Loucy (cell line): ENCODE data around the gene CCDC149.

ENCODE experiments used
- H2AFZ ChIP-seq: fragments of 200-600 bp; sonication (generic); 2 replicates; pipeline ENCODE4 v1.6.0; 2016; ENCODE audit warnings: antibody characterized with exemption, mild to moderate bottlenecking, low read length, moderate library complexity
- H3F3A ChIP-seq: fragments of 200-600 bp; 2 replicates; pipeline ENCODE4 v1.6.0; 2016; ENCODE audit warnings: antibody characterized with exemption, low read depth, mild to moderate bottlenecking
- H3K27me3 ChIP-seq: fragments of 200-600 bp; sonication (generic); 2 replicates; pipeline ENCODE4 v1.6.1; 2014; ENCODE audit warnings: low read length, mild to moderate bottlenecking; ENCODE audit not compliant: insufficient read depth, poor library complexity, severe bottlenecking
- H3K36me3 ChIP-seq: fragments of 200-600 bp; sonication (generic); 2 replicates; pipeline ENCODE4 v1.6.1; 2016; ENCODE audit warnings: low read length; ENCODE audit not compliant: insufficient read depth
- H3K4me1 ChIP-seq: fragments of 200-600 bp; sonication (generic); 2 replicates; pipeline ENCODE4 v1.5.1; 2014; ENCODE audit warnings: low read length, mild to moderate bottlenecking; ENCODE audit not compliant: insufficient read depth, poor library complexity, severe bottlenecking
- H3K4me2 ChIP-seq: fragments of 200-600 bp; sonication (generic); 2 replicates; pipeline ENCODE4 v1.6.0; 2014; ENCODE audit warnings: antibody characterized with exemption, low read length, low read depth, mild to moderate bottlenecking; ENCODE audit not compliant: poor library complexity, severe bottlenecking
- H3K4me3 ChIP-seq: fragments of 200-600 bp; sonication (generic); 2 replicates; pipeline ENCODE4 v1.5.1; 2014; ENCODE audit warnings: low read length, mild to moderate bottlenecking, mixed read lengths; ENCODE audit not compliant: poor library complexity, severe bottlenecking
- H3K79me2 ChIP-seq: fragments of 200-600 bp; sonication (generic); 2 replicates; pipeline ENCODE4 v1.6.1; 2014; ENCODE audit warnings: low read length; ENCODE audit not compliant: insufficient read depth
- H3K9ac ChIP-seq: fragments of 200-600 bp; sonication (generic); 2 replicates; pipeline ENCODE4 v1.6.0; 2014; ENCODE audit warnings: mild to moderate bottlenecking, low read depth, low read length, moderate library complexity; ENCODE audit not compliant: poor library complexity, severe bottlenecking
- H3K9me2 ChIP-seq: fragments of 200-600 bp; sonication (generic); replicated peaks from 2 replicates; pipeline ENCODE4 v1.6.1; 2016; ENCODE audit warnings: low read depth, low read length, mixed read lengths
- H3K9me3 ChIP-seq: fragments of 200-600 bp; sonication (generic); 2 replicates; pipeline ENCODE4 v1.6.1; 2014; ENCODE audit warnings: mild to moderate bottlenecking, antibody characterized with exemption, low read length, low read depth; ENCODE audit not compliant: insufficient read depth
- H4K20me1 ChIP-seq: fragments of 200-600 bp; sonication (generic); 2 replicates; pipeline ENCODE4 v1.6.0; 2014; ENCODE audit warnings: antibody characterized with exemption, low read length, mild to moderate bottlenecking; ENCODE audit not compliant: insufficient read depth, poor library complexity, severe bottlenecking
- EZH2phosphoT487 ChIP-seq: fragments of 200-600 bp; IDR thresholded peaks from 2 replicates; pipeline ENCODE4 v1.6.1; 2018; ENCODE audit warnings: antibody characterized with exemption, mild to moderate bottlenecking, moderate library complexity, borderline replicate concordance
- TF ChIP-seq, protein P1 (sequence below): fragments of 200-600 bp; sonication (generic); conservative IDR thresholded peaks from 2 replicates; pipeline ENCODE4 v1.5.1; 2014; ENCODE audit warnings: mild to moderate bottlenecking, antibody characterized with exemption, low read length

CCDC149 gene

DNA sequence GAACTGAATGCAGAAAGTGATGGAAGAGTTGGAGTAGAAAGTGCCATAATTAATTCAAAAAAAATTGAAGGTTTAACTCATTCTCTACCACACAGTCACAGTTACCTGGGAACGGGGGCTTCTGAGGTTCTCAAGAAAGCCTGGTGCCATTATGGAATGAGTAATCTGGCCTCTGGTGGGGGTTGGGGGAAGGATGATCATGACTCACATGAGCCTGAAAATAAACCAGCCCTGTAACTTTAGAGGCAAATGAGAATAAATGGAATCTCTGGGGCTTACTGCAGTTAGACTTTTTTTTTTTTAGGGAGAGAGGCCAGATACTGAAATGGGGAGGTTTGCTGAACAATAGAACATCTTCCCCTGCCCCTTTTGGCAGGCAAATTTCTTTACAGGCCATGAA lies 62.2 kb downstream of the CCDC149 start:
- H3K27me3 ChIP-seq = no peaks in the 10 kb centered on the region
- H3K9me3 ChIP-seq = no peaks in the 10 kb centered on the region; the same call in 1 of the 2 replicates
- no peaks in the 10 kb centered on the region for H4K20me1 ChIP-seq
- H3K36me3 ChIP-seq = no peaks in the 10 kb centered on the region
- no peak overlapping the region for H3K9ac ChIP-seq
- no peaks in the 10 kb centered on the region for H3K4me1 ChIP-seq
- TF ChIP-seq EZH2phosphoT487 = no peak
- TF ChIP-seq, protein P1, sequence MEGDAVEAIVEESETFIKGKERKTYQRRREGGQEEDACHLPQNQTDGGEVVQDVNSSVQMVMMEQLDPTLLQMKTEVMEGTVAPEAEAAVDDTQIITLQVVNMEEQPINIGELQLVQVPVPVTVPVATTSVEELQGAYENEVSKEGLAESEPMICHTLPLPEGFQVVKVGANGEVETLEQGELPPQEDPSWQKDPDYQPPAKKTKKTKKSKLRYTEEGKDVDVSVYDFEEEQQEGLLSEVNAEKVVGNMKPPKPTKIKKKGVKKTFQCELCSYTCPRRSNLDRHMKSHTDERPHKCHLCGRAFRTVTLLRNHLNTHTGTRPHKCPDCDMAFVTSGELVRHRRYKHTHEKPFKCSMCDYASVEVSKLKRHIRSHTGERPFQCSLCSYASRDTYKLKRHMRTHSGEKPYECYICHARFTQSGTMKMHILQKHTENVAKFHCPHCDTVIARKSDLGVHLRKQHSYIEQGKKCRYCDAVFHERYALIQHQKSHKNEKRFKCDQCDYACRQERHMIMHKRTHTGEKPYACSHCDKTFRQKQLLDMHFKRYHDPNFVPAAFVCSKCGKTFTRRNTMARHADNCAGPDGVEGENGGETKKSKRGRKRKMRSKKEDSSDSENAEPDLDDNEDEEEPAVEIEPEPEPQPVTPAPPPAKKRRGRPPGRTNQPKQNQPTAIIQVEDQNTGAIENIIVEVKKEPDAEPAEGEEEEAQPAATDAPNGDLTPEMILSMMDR = no peak
- H3K4me2 ChIP-seq = no peak overlapping the region
- no peaks in the 10 kb centered on the region for H3K9me2 ChIP-seq
- H3K79me2 ChIP-seq = no peaks in the 10 kb centered on the region
- H2AFZ ChIP-seq = no peak overlapping the region
- no peak overlapping the region for H3K4me3 ChIP-seq
- no peaks in the 10 kb centered on the region for H3F3A ChIP-seq

DNA sequence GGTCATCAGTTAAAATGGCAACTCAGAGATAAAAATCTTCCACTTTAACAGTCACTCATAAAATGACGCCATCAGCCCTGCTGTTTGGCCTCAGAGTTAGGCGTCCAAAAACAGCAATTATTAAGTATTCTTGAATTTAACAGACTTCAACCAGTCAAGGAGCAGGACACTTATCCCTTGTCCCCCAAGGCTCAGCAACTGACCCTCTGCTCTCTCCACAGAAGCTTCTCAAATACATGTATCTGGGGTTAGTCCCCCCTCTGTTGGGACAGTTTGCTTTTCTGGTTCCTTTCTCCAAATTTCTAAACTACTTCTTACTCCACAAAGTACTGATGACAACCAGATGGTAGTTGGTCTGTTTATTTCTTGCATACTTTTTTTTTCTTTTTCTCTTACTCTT lies 63.1 kb downstream of the CCDC149 start:
- no peaks in the 10 kb centered on the region for H3K4me1 ChIP-seq
- no peaks in the 10 kb centered on the region for H3F3A ChIP-seq
- no peak for TF ChIP-seq EZH2phosphoT487
- TF ChIP-seq, protein P1 = no peak
- no peaks in the 10 kb centered on the region for H3K27me3 ChIP-seq
- H3K79me2 ChIP-seq = no peaks in the 10 kb centered on the region
- H3K4me3 ChIP-seq = no peak overlapping the region
- no peak overlapping the region for H3K9ac ChIP-seq
- H3K36me3 ChIP-seq = no peaks in the 10 kb centered on the region
- H2AFZ ChIP-seq = no peak overlapping the region
- no peak overlapping the region for H3K4me2 ChIP-seq
- H4K20me1 ChIP-seq = no peaks in the 10 kb centered on the region
- no peaks in the 10 kb centered on the region for H3K9me2 ChIP-seq
- no peaks in the 10 kb centered on the region; the same call in 1 of the 2 replicates for H3K9me3 ChIP-seq

DNA sequence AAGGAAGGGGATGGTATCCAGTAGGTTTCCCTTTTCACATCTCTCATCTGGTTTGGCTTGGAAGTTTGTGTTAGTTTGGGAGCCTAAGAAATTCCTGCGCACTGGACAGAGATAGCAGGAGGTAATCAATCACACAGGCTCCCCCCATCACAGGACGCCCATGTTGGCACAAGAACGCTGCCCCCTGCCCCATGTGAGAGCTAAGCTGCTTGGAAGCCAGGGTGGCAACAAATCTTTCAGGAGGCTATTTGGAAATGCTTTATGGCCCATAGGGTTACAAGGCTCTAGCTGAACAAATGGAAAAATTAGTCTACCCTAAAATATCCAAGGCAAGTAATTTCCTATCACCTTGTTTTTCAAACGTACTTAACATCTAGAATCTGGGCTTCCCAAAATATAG lies 63.5 kb downstream of the CCDC149 start:
- Histone ChIP-seq H3K27me3 (no peaks in the 10 kb centered on the region), H2AFZ (no peak overlapping the region), H3K9ac (no peak overlapping the region), H3K79me2 (no peaks in the 10 kb centered on the region), H3K4me3 (no peak overlapping the region), H3K4me2 (no peak overlapping the region), H3K9me3 (no peaks in the 10 kb centered on the region; the same call in 1 of the 2 replicates), H3F3A (no peaks in the 10 kb centered on the region), H3K4me1 (no peaks in the 10 kb centered on the region), H3K36me3 (no peaks in the 10 kb centered on the region), H3K9me2 (no peaks in the 10 kb centered on the region), H4K20me1 (no peaks in the 10 kb centered on the region)
- TF ChIP-seq, protein P1 = no peak
- TF ChIP-seq EZH2phosphoT487 = no peak
